SIG-M5 treated with dmso at 0.1 percent for 504 hours (cell line): ENCODE results near the gene CLIP3.
"Not testable (repeated sequence)": the region's sequence is repeated elsewhere in the genome, so short reads cannot be mapped to it uniquely, and the experiment has no call there.

Experiments used
- DNase-seq: peaks from one replicate; lab custom pipeline; 2025; ENCODE audit not compliant: unreplicated experiment; lab: John Stamatoyannopoulos, UW

Gene CLIP3

DNA sequence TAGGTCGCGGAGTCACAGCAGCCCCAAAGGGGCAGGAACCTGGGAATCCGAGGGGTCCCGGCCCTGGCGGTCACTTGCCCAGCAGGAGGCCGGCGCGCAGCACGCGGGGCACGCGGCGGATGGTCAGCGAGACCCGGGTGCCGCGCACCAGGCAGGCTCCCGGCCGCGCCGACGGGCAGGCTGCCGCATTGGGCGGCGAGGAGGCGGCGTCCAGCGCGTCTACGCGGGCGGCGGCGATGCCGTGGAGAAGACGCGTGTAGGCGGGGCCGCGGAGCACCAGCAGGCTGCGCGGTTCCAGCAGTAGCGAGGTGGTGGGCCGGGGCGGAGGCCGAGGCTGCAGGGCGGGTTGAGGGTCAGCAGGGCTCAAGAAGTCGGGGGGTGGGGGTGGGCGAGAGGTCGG, 23.5 kb downstream of the CLIP3 start:
- no peak for DNase-seq

GRCh38 chr19:36008336-36008978, 24.2 kb downstream of the CLIP3 start, which contains the start of gene SYNE4:
SYNE4 (minus strand) TSS chr19:36008813; CDS start chr19:36008681, 132 bp downstream.
- peak; percentile 40 for DNase-seq

- no peak for DNase-seq
Measured at GRCh38 chr19:36006955-36007354, 25.7 kb downstream of the CLIP3 start.

GRCh38 chr19:36003284-36003683, 29.4 kb downstream of the CLIP3 start:
- DNase-seq, result no peak

DNA sequence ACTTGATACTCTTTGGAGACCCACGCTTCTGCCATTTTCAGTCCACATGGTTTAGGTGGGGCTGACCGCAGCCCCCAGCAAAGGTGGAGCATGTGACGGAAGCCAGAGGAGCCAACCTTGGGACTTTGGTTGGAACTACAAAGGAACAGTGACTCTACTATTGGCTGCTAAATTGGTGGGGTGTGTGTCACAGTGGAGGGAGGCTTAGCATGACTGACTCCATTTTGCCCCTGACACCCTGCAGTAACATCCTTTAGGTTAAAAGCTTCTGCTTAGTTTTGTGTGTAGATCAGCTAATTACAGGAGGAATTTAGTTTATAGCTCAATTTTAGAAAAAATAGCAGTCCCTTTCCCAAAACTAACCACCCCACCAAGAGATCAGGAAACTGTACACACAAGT, 31.1 kb downstream of the CLIP3 start:
- no peak for DNase-seq

- no peak for DNase-seq
Measured at GRCh38 chr19:35996777-35997176, 35.9 kb downstream of the CLIP3 start.

- DNase-seq, result peak; percentile 90
Measured at GRCh38 chr19:35995048-35995993, 37.4 kb downstream of the CLIP3 start, which contains the start of gene SDHAF1. SDHAF1 (plus strand) TSS chr19:35995188; CDS start chr19:35995275, 87 bp downstream.

DNA sequence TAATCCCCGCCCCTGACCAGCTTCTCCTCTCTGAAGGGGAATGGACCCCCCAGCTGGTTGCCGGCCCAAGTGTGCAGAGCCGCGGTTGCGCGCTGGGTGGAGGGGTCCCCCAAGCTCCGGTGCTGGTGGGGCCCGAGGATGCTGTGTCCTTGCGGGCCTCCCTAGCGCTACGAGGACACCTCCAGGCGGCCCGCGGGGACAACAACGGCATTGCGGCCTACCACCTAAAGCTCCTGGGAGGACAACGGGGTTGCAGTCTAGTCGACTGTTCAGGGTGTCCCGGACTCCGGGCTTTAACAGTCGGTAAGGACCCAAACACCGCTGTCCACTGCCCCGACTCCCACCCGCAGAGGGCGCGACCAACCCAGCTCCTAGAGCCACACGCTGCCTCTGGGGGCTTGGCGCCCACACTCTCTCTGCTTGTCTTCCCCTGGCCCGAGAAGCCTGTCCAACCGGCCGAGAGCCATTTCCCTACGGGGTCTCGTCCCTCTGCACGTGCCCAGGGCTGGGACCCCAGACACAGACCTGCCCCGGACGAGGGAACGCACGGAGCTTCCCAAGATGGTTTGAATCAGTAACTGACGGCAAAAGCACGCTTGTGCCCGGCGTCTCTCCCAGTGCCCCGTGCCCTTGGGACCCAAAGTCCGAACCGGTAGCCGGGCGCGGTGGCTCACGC, 38.6 kb downstream of the CLIP3 start:
- no peak for DNase-seq

DNA sequence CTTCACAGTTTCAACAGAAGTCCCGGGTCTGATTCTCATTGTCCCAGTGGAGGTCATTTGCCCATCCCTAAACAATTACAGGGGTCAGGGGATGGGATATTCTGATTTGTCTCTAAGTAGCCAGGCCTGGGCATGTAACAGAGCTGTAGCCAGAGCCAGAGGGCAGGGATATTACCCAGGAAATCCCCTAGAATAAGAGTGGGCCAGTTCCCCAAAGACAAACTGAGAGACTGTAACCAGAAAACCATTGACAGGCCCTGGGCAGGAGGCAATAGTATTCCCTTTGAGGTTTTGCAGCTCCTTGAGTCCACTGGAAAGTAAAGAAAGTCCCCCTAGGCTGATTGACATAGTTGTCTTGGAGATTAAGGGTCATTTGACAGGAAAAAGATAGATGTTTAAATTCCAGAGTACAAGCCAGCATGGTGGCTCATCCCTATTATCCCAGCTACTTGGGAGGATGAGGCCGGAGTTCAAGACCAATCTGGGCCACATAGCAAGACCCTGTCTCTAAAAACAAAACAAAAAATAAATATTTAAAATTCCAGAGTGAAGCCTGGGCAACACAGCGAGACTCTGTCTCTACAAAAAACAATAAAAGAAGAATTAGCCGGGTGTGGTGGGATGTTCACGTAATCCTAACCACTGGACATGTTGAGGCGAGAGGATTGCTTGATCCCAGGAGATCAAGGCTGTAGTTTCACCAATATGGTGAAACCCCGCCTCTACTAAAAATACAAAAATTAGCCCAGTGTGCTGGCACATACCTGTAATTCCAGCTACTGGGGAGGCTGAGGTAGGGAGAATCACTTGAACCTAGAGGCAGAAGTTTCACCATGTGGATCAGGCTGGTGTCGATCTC, 39.5 kb downstream of the CLIP3 start:
- no peak for DNase-seq

- DNase-seq, result no peak
Measured at GRCh38 chr19:35991731-35992450, 40.8 kb downstream of the CLIP3 start.

- DNase-seq, result no peak
Measured at GRCh38 chr19:35990771-35991730, 41.6 kb downstream of the CLIP3 start.

GRCh38 chr19:35990156-35990555, 42.5 kb downstream of the CLIP3 start:
- no peak for DNase-seq

DNA sequence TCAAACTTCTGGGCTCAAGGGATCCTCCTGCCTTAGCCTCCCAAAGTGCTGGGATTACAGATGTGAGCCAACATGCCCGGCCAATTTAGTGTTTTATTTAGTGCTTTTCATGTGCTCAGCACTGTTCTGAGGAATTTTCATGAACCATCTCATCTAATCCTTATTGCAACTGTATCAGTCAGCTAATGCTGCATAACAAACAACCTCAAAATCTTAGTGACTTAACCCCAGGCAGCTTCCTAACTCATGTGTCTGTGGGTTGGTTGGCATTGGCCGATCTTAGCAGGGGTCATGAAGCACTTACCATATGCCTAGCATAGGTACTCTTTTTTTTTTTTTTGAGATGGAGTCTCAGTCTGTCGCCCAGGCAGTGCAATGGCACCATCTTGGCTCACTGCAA, 43.8 kb downstream of the CLIP3 start:
- DNase-seq, result no peak

- DNase-seq, result no peak
Measured at GRCh38 chr19:35987571-35987896, 45.1 kb downstream of the CLIP3 start.

DNA sequence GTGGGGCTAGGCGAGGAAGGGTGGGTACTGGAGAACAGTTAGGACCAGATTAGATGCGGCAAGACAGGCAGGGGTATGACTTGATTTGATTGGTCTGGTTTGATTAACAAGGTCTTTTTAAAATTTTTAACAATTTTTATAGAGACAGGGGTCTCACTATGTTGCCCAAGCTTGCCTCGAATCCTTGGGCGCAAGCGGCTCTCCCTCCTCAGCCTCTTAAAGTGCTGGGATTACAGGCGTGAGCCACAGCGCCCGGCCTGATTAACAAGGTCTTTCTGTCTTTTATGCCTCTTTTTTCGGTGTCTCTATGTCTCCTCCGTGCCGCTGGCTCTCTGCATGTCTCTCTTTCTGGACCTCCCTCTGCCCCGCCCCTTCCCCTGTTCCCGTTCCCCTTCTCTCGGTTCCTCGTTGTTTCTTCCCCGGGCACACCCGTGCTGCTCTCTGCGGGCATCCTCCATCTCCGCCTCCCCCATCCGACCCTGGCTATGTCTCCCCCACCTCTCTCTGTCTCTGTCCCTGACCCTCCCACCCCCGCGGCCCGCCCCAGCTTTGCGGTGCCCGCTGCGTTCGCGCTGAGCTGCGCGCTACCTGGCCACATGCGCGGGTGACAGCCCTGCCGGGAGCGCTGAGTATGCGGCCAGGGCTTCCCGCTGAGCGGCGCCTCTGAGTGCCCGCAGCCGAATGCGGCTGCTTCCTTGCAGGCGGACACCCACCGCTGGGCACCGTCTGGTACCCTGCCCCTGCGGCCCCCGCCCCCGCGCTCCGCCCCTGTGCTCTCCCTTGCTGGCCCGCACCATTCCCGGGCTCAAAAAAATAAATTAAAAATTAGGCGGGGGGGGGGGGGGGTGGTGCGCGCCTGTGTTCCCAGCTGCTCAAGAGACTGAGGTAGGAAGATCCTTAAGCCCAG, 45.8 kb downstream of the CLIP3 start:
- DNase-seq, result peak; percentile 76

GRCh38 chr19:35986111-35986510, 46.6 kb downstream of the CLIP3 start:
- no peak for DNase-seq

- DNase-seq, result no peak
Measured at GRCh38 chr19:35983177-35983576, 49.5 kb downstream of the CLIP3 start.

DNA sequence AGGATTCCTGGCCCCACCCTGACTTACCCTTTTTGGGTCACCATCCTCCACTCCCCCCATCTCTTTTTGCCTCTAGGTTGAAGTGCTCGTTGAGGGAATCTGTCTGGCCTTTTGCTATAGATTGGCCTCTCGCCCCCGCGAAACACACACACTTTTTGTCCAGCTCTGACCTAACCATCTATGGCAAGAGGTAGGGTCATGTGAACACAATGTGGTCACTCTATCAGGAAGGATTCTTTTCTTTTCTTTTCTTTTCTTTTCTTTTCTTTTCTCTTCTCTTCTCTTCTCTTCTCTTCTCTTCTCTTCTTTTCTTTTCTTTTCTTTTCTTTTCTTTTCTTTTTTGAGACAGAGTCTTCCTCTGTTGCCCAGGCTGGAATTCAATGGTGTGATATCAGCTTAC, 51.7 kb downstream of the CLIP3 start:
- DNase-seq, result not testable (repeated sequence)
